Hepatocyte (in vitro differentiated cells): ENCODE data around the gene TASP1. TPM values are rescaled to one million over a fixed set of nuclear protein-coding genes. Genes with fewer than 3 reads are reported as not detected.

Experiments
- DNase-seq: peaks from one replicate; pipeline ENCODE4 v3.0.0-alpha.2; 2016; ENCODE audit warnings: low spot score
- H2AFZ ChIP-seq: fragments of 200-600 bp; sonication (generic); 2 replicates; pipeline ENCODE4 v1.6.0; 2016; ENCODE audit warnings: antibody characterized with exemption, mild to moderate bottlenecking
- H3K27ac ChIP-seq: fragments of 200-600 bp; sonication (generic); 2 replicates; pipeline ENCODE4 v1.5.1; 2016; ENCODE audit warnings: mild to moderate bottlenecking
- H3K27me3 ChIP-seq: fragments of 200-600 bp; sonication (generic); 2 replicates; pipeline ENCODE4 v1.6.1; 2016
- H3K36me3 ChIP-seq: fragments of 200-600 bp; sonication (generic); replicated peaks from 2 replicates; pipeline ENCODE4 v1.5.1; 2016; ENCODE audit warnings: low read depth; ENCODE audit not compliant: insufficient read depth
- H3K4me1 ChIP-seq: fragments of 200-600 bp; sonication (generic); 2 replicates; pipeline ENCODE4 v1.5.1; 2016; ENCODE audit warnings: mild to moderate bottlenecking, moderate library complexity; ENCODE audit not compliant: insufficient read depth
- H3K4me2 ChIP-seq: fragments of 200-600 bp; sonication (generic); 2 replicates; pipeline ENCODE4 v1.6.0; 2016
- H3K4me3 ChIP-seq: fragments of 200-600 bp; sonication (generic); 2 replicates; pipeline ENCODE4 v1.5.1; 2016; ENCODE audit warnings: mild to moderate bottlenecking
- H3K79me2 ChIP-seq: fragments of 200-600 bp; sonication (generic); 2 replicates; pipeline ENCODE4 v1.6.0; 2017; ENCODE audit warnings: mild to moderate bottlenecking
- H3K9me2 ChIP-seq: fragments of 200-600 bp; sonication (generic); replicated peaks from 2 replicates; pipeline ENCODE4 v1.6.0; 2017; ENCODE audit warnings: mild to moderate bottlenecking; ENCODE audit not compliant: insufficient read depth
- H3K9me3 ChIP-seq: fragments of 200-600 bp; sonication (generic); 2 replicates; pipeline ENCODE4 v1.5.1; 2016; ENCODE audit warnings: low read depth, mild to moderate bottlenecking
- H4K20me1 ChIP-seq: fragments of 200-600 bp; sonication (generic); 2 replicates; pipeline ENCODE4 v1.6.0; 2016; ENCODE audit warnings: mild to moderate bottlenecking; ENCODE audit not compliant: insufficient read depth, poor library complexity, severe bottlenecking
- EZH2 ChIP-seq: fragments of 200-600 bp; sonication (generic); IDR thresholded peaks from 2 replicates; pipeline ENCODE4 v1.6.1; 2016; ENCODE audit warnings: antibody characterized with exemption, mild to moderate bottlenecking, borderline replicate concordance
- EZH2phosphoT487 ChIP-seq: fragments of 200-600 bp; sonication (generic); IDR thresholded peaks from one replicate; pipeline ENCODE4 v1.6.1; 2018; ENCODE audit warnings: antibody characterized with exemption, mild to moderate bottlenecking, low read depth, moderate library complexity; ENCODE audit not compliant: unreplicated experiment, severe bottlenecking
- WGBS: methylation state at CpG from one replicate; pipeline ENCODE4 v1.1.6; 2016; ENCODE audit warnings: low lambda C conversion rate; ENCODE audit errors: missing lambda C conversion rate; 5-methylcytosine and 5-hydroxymethylcytosine counted together
- polyA plus RNA-seq: library from polyadenylated mRNA; unstranded; fragments of >200 nt; fragmentation: Nextera tagmentation; extraction: Ambion mirVana; gene quantifications from 2 replicates; pipeline ENCODE4 v1.2.1, GENCODE V29; 2016
- total RNA-seq: library from RNA; depleted of rRNA; stranded (reverse); fragments of >200 nt; gene quantifications from 2 replicates; pipeline ENCODE4 v1.2.3, GENCODE V29; 2014
- TF ChIP-seq, protein P1 (sequence below): fragments of 200-600 bp; sonication (generic); IDR thresholded peaks from 2 replicates; pipeline ENCODE4 v1.5.1; 2016; ENCODE audit warnings: antibody characterized with exemption, mild to moderate bottlenecking; ENCODE audit not compliant: poor library complexity

Gene TASP1
- total and polyA plus RNA-seq, 2 experiments from 2014 or later, result 11.1 to 12.9 TPM

DNA sequence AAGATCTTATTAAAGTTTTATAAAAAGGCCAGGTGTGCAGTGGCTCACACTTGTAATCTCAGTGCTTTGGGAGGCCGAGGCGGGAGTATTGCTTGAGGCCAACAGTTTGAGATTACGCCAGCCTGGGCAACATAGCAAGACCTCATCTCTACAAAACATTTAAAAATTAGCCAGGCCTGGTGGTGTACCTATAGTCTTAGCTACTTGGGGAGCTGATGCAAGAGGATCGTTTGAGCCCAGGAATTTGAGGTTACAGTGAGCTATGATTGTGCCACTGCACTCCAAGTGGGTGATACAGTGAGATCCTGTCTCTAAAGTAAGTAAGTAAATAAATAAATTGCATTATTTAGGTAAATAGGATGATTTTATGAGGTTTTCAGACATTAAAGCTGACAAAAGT, 234.4 kb downstream of the TASP1 start:
- Histone ChIP-seq H3K9me3 (no peaks in the 10 kb centered on the region), H3K4me2 (no peak overlapping the region), H3K4me3 (no peak overlapping the region), H3K79me2 (no peaks in the 10 kb centered on the region), H3K27me3 (no peaks in the 10 kb centered on the region), H3K4me1 (no peaks in the 10 kb centered on the region), H2AFZ (no peak overlapping the region), H4K20me1 (no peaks in the 10 kb centered on the region), H3K36me3 (no peaks in the 10 kb centered on the region), H3K27ac (no peak overlapping the region), H3K9me2 (no peaks in the 10 kb centered on the region)
- DNase-seq, result no peak
- 96% methylated on average over 4 of the region's 4 CpGs for WGBS
- TF ChIP-seq EZH2, result no peak
- no peak for TF ChIP-seq EZH2phosphoT487
- TF ChIP-seq, protein P1, sequence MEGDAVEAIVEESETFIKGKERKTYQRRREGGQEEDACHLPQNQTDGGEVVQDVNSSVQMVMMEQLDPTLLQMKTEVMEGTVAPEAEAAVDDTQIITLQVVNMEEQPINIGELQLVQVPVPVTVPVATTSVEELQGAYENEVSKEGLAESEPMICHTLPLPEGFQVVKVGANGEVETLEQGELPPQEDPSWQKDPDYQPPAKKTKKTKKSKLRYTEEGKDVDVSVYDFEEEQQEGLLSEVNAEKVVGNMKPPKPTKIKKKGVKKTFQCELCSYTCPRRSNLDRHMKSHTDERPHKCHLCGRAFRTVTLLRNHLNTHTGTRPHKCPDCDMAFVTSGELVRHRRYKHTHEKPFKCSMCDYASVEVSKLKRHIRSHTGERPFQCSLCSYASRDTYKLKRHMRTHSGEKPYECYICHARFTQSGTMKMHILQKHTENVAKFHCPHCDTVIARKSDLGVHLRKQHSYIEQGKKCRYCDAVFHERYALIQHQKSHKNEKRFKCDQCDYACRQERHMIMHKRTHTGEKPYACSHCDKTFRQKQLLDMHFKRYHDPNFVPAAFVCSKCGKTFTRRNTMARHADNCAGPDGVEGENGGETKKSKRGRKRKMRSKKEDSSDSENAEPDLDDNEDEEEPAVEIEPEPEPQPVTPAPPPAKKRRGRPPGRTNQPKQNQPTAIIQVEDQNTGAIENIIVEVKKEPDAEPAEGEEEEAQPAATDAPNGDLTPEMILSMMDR, result no peak

DNA sequence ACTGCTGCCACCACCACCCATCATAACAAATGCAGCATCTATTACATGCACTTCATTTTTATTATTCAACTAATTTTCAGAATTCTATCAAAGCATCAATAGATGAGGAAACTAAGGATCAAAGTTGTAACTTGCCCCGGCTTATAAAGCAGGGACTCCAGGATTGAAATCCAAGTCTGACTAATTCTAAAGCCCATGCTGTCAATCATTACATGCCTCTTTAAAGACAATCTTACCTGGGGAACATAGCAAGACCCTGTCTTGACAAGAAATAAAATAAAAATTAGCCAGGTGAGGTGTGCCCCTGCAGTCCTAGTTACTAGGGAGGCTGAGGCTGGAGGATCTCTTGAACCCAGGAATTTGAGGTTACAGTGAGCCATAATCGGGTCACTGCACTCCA, 235.3 kb downstream of the TASP1 start:
- Histone ChIP-seq H3K4me1 (no peaks in the 10 kb centered on the region), H3K27ac (no peak overlapping the region), H2AFZ (no peak overlapping the region), H3K9me3 (no peaks in the 10 kb centered on the region), H3K9me2 (no peaks in the 10 kb centered on the region), H4K20me1 (no peaks in the 10 kb centered on the region), H3K4me3 (no peak overlapping the region), H3K27me3 (no peaks in the 10 kb centered on the region), H3K4me2 (no peak overlapping the region), H3K36me3 (no peaks in the 10 kb centered on the region), H3K79me2 (no peaks in the 10 kb centered on the region)
- TF ChIP-seq EZH2phosphoT487 (no peak), EZH2 (no peak)
- TF ChIP-seq, protein P1, result no peak
- 45% methylated on average over 2 of the region's 2 CpGs for WGBS
- no peak for DNase-seq

DNA sequence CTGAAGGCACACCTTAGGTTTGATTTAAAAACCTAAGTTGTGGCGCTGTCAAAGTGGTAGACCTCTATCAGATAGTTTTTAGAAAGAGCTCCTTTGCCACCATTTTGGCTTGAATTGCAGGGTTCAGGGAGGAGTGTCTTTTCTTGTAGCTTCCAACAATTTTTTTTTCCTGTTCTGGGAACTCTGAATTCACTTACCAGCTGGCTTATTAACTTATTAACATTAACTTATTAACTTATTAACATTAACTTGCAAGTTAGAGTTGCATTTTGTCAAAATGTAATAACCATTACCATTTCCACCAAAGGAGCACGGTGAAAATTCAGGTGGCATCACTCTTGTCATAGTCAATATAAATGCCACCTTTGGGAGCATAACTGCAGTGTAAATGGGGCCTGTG, 235.7 kb downstream of the TASP1 start:
- no peaks in the 10 kb centered on the region for H3K9me3 ChIP-seq
- TF ChIP-seq EZH2phosphoT487, result no peak
- TF ChIP-seq EZH2, result no peak
- TF ChIP-seq, protein P1, result no peak
- no peaks in the 10 kb centered on the region for H3K36me3 ChIP-seq
- no peak overlapping the region for H3K4me3 ChIP-seq
- no peaks in the 10 kb centered on the region for H3K4me1 ChIP-seq
- H2AFZ ChIP-seq, result no peak overlapping the region
- H3K27ac ChIP-seq, result no peak overlapping the region
- no peak for DNase-seq
- no peaks in the 10 kb centered on the region for H4K20me1 ChIP-seq
- WGBS, result 94% methylated on average over 2 of the region's 2 CpGs
- no peaks in the 10 kb centered on the region for H3K27me3 ChIP-seq
- H3K4me2 ChIP-seq, result no peak overlapping the region
- H3K79me2 ChIP-seq, result no peaks in the 10 kb centered on the region
- no peaks in the 10 kb centered on the region for H3K9me2 ChIP-seq
